ENCODE data around the gene NUP205.

Gene NUP205

DNA sequence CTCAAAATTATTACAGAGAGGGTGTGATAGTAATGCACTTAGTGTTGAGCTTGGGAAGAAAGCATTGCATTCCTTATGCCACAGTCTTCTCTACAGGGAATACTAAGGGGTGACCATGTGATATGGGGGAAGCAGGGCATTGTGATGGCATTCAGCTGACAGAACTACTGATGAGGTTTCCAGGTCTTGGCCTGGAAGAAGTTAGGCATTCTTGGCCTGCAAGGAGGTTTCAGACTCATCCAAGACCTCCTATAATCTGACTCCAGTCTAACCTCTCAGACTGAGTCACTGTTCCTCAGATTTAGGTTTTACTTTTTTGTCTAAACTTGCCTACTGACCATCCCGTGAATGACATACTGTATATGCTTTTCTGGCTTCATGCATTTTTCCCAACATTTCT, 112.5 kb downstream of the NUP205 start:
- Histone ChIP-seq H3K4me1 (ENCODE audit: control extremely low read depth in 1 of 4, control insufficient read depth in 4 of 4, insufficient read depth in 4 of 4, low read length in 3 of 4) (peaks cover under 1 to 10% (median 6%) of the 10 kb centered on the region in 4 experiments), H3K27me3 (replicated peaks in 2 of 5; ENCODE audit: control insufficient read depth in 4 of 5, insufficient read depth in 5 of 5, low read length in 4 of 5) (no peaks in the 10 kb centered on the region), H3K27ac (ENCODE audit: insufficient read depth in 1 of 2, low read depth in 1 of 2, low read length in 2 of 2, poor library complexity in 1 of 2, severe bottlenecking in 2 of 2) (no peak overlapping the region), H3K9me3 (ENCODE audit: control extremely low read depth in 1 of 5, control insufficient read depth in 4 of 5, insufficient read depth in 2 of 5, low read depth in 1 of 5, low read length in 4 of 5) (no peaks in the 10 kb centered on the region), H3K36me3 (ENCODE audit: control insufficient read depth in 4 of 4, insufficient read depth in 4 of 4, low read length in 3 of 4) (peaks cover 5 to 18% (median 7%) of the 10 kb centered on the region in 4 experiments), H3K4me3 (ENCODE audit: control insufficient read depth in 1 of 7, extremely low read depth in 1 of 7, insufficient read depth in 4 of 7, low read depth in 2 of 7, low read length in 6 of 7) (no peak overlapping the region)
- POLR2A ChIA-PET = no interaction called here
- DNase-seq = no peak
- CTCF ChIA-PET = interaction anchor here (6.1 kb wide), 1 partner anchor 9 kb away, joined by 73 read pairs; the partner anchor contains the start of gene STMP1
- no CpG with 5 or more reads among the region's 1 CpG for WGBS (ENCODE audit: insufficient coverage)

DNA sequence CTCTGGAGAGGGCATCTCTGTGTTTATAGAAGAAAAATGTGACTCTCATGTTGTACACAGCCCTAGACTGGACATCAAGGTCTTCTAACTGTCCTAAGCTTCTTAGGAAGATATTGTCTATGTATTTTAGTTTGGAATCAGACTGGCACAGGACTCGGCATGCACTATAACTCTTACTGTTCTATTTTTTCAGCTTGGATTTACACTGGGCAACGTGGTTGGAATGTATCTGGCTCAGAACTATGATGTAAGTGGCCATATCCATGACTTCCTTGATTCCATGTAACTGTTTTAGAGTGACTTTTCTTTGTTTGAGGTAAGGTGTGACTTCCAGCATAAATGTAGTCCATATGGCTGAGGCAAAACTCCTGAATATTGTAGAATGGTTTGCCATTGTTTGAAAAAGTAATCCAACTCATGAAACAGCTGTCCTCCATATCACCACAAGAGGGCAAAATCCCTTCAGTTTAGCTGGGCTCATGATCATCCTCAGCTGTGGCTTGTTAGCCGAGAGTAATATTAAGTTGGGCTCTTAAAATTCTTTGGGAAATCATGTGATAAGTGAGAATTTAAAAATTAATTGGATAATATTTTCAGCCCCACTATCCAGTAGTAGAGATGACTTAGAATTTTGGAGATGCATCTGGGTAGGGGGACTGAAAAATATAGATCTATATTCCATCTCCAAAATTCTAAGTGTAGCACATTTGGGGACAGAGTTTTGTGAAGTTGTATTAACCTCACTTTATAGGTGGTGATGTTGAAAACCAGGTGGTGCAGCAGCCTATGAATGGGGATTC, 115.0 kb downstream of the NUP205 start:
- H3K4me3 ChIP-seq (ENCODE audit: control insufficient read depth in 1 of 7, extremely low read depth in 1 of 7, insufficient read depth in 4 of 7, low read depth in 2 of 7, low read length in 6 of 7) = no peak overlapping the region
- H3K27ac ChIP-seq (ENCODE audit: insufficient read depth in 1 of 2, low read depth in 1 of 2, low read length in 2 of 2, poor library complexity in 1 of 2, severe bottlenecking in 2 of 2) = no peak overlapping the region
- peak; percentile 57 to 79 (median 72) for DNase-seq
- WGBS (ENCODE audit: insufficient coverage) = 90% methylated on average over 2 of the region's 3 CpGs
- POLR2A ChIA-PET = no interaction called here
- peaks cover 8 to 36% (median 20%) of the 10 kb centered on the region in 4 experiments for H3K36me3 ChIP-seq (ENCODE audit: control insufficient read depth in 4 of 4, insufficient read depth in 4 of 4, low read length in 3 of 4)
- peaks cover 0 to 5% (median 0%) of the 10 kb centered on the region in 4 experiments for H3K4me1 ChIP-seq (ENCODE audit: control extremely low read depth in 1 of 4, control insufficient read depth in 4 of 4, insufficient read depth in 4 of 4, low read length in 3 of 4)
- H3K27me3 ChIP-seq (replicated peaks in 2 of 5; ENCODE audit: control insufficient read depth in 4 of 5, insufficient read depth in 5 of 5, low read length in 4 of 5) = no peaks in the 10 kb centered on the region
- CTCF ChIA-PET = interaction anchor here (0.6 to 6.1 kb wide), 11 partner anchors 11 to 336 kb away, joined by 3 to 73 read pairs (median 3); partner anchors contain the start of gene STMP1
- H3K9me3 ChIP-seq (ENCODE audit: control extremely low read depth in 1 of 5, control insufficient read depth in 4 of 5, insufficient read depth in 2 of 5, low read depth in 1 of 5, low read length in 4 of 5) = no peaks in the 10 kb centered on the region

DNA sequence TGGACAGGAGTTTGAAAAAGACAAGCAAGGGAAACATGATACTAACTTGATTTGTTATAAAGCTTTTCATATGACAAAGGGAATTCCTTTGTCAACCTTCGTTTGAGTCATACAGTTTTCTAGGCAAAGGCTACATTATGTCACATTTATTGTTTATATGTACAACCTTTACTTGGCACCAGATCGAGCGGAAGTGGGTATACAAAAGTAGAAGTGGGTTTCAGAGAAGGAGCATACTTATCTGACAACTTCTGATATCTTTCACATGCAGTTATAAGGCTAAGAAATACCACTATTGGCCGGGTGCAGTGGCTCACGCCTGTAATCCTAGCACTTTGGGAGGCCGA, 115.6 kb downstream of the NUP205 start:
- H3K9me3 ChIP-seq (ENCODE audit: control extremely low read depth in 1 of 5, control insufficient read depth in 4 of 5, insufficient read depth in 2 of 5, low read depth in 1 of 5, low read length in 4 of 5) = no peaks in the 10 kb centered on the region
- H3K4me3 ChIP-seq (ENCODE audit: control insufficient read depth in 1 of 7, extremely low read depth in 1 of 7, insufficient read depth in 4 of 7, low read depth in 2 of 7, low read length in 6 of 7) = no peak overlapping the region
- POLR2A ChIA-PET = no interaction called here
- peak; percentile 58 to 85 (median 76) for DNase-seq
- peaks cover 11 to 38% (median 24%) of the 10 kb centered on the region in 4 experiments for H3K36me3 ChIP-seq (ENCODE audit: control insufficient read depth in 4 of 4, insufficient read depth in 4 of 4, low read length in 3 of 4)
- WGBS (ENCODE audit: insufficient coverage) = 83% methylated on average over 2 of the region's 6 CpGs
- H3K27me3 ChIP-seq (replicated peaks in 2 of 5; ENCODE audit: control insufficient read depth in 4 of 5, insufficient read depth in 5 of 5, low read length in 4 of 5) = no peaks in the 10 kb centered on the region
- CTCF ChIA-PET = interaction anchor here (0.6 to 6.1 kb wide), 9 partner anchors 11 to 336 kb away, joined by 3 to 73 read pairs (median 4); partner anchors contain the start of gene STMP1
- H3K4me1 ChIP-seq (ENCODE audit: control extremely low read depth in 1 of 4, control insufficient read depth in 4 of 4, insufficient read depth in 4 of 4, low read length in 3 of 4) = peaks cover 0 to 5% (median 0%) of the 10 kb centered on the region in 4 experiments
- H3K27ac ChIP-seq (ENCODE audit: insufficient read depth in 1 of 2, low read depth in 1 of 2, low read length in 2 of 2, poor library complexity in 1 of 2, severe bottlenecking in 2 of 2) = no peak overlapping the region

DNA sequence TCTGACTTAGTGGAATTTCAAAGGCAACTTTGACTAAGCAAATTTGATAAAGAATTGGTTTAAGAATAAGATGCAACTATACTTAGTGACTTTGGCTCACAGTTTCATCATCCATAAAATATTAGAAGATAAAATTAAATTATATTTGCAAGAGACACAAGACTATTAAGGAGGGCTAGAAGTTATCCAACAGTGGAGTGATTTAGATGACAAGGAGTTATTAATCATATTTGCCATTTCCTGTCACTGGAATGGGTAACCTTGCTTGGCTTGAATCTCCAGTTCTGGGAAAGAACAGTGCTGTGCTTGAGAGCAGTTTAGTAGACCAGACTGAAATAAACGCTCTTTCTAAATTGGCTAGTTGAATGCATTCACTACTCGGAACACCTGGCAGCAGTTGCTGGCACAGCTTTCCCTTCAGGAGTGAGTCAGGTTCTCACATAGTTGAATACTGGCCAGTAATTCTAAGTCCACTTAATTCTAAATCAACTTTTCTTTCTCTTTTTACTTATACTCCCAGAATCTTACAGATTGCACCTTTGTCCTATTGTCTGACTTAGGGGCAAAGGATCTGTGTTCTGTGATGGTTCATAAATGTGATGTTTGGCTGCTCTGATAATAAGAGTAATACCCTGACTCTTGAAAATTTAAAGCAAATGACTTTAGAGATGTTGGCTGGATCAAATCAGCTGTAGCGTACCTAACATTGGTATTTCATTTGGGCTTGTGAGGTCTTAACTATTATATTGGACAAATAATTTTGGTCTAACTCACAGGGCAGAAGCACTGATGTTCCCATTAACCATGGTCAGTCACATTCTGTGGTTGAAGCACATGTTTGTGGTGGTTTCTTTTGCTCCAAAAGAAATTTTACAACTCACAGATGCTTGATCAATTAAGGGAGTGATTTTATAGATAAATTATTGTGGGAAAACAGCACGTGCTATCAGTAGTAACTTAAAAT, 121.2 kb downstream of the NUP205 start:
- no peak for DNase-seq
- CTCF ChIA-PET = interaction anchor here (0.8 kb wide), 1 partner anchor 7 kb away, joined by 3 read pairs; no protein-coding TSS in a partner anchor

DNA sequence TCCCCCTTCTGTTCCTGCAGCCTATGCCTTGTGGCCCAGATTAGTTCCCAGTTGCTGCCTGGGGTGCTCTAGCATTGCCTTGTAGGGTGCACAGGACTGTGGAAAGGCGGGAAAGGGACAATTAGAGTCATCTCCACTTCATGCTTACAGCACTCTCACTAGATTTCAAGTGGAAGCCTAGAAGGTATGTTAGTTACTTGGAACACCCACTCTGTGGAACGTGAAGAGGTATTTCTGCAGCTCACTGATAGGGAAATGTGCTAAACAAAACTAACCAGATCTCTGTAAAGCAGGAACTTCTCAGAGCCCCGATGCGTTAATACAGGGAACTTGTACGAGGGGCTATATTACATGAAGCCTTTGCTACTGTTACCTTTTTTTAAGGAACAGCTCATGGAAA, 124.0 kb downstream of the NUP205 start:
- 69% methylated on average over 5 of the region's 5 CpGs for whole genome bisulfite sequencing (ENCODE audit: insufficient coverage)
- Histone ChIP-seq H3K36me3 (ENCODE audit: control insufficient read depth in 4 of 4, insufficient read depth in 4 of 4, low read length in 3 of 4) (peaks cover 5 to 20% (median 14%) of the 10 kb centered on the region in 4 experiments), H3K4me3 (ENCODE audit: control insufficient read depth in 1 of 7, extremely low read depth in 1 of 7, insufficient read depth in 4 of 7, low read depth in 2 of 7, low read length in 6 of 7) (no peak overlapping the region), H3K9me3 (ENCODE audit: control extremely low read depth in 1 of 5, control insufficient read depth in 4 of 5, insufficient read depth in 2 of 5, low read depth in 1 of 5, low read length in 4 of 5) (no peaks in the 10 kb centered on the region), H3K27me3 (replicated peaks in 2 of 5; ENCODE audit: control insufficient read depth in 4 of 5, insufficient read depth in 5 of 5, low read length in 4 of 5) (no peaks in the 10 kb centered on the region), H3K27ac (ENCODE audit: insufficient read depth in 1 of 2, low read depth in 1 of 2, low read length in 2 of 2, poor library complexity in 1 of 2, severe bottlenecking in 2 of 2) (no peak overlapping the region), H3K4me1 (ENCODE audit: control extremely low read depth in 1 of 4, control insufficient read depth in 4 of 4, insufficient read depth in 4 of 4, low read length in 3 of 4) (no peaks in the 10 kb centered on the region)
- ChIA-PET CTCF (interaction anchor here (0.9 to 1.4 kb wide), 4 partner anchors 21 to 1944 kb away, joined by 3 to 4 read pairs (median 3); no protein-coding TSS in a partner anchor), POLR2A (no interaction called here)
- DNase-seq = peak in 2 of 3 donors; percentile 38 to 57

More for the DNA sequence above, 121.2 kb downstream of the NUP205 start:
- Histone ChIP-seq H3K27me3 (replicated peaks in 2 of 5; ENCODE audit: control insufficient read depth in 4 of 5, insufficient read depth in 5 of 5, low read length in 4 of 5) (no peaks in the 10 kb centered on the region), H3K9me3 (ENCODE audit: control extremely low read depth in 1 of 5, control insufficient read depth in 4 of 5, insufficient read depth in 2 of 5, low read depth in 1 of 5, low read length in 4 of 5) (no peaks in the 10 kb centered on the region), H3K36me3 (ENCODE audit: control insufficient read depth in 4 of 4, insufficient read depth in 4 of 4, low read length in 3 of 4) (peaks cover 8 to 41% (median 25%) of the 10 kb centered on the region in 4 experiments), H3K4me3 (ENCODE audit: control insufficient read depth in 1 of 7, extremely low read depth in 1 of 7, insufficient read depth in 4 of 7, low read depth in 2 of 7, low read length in 6 of 7) (no peak overlapping the region), H3K27ac (ENCODE audit: insufficient read depth in 1 of 2, low read depth in 1 of 2, low read length in 2 of 2, poor library complexity in 1 of 2, severe bottlenecking in 2 of 2) (no peak overlapping the region), H3K4me1 (ENCODE audit: control extremely low read depth in 1 of 4, control insufficient read depth in 4 of 4, insufficient read depth in 4 of 4, low read length in 3 of 4) (no peaks in the 10 kb centered on the region)
- POLR2A ChIA-PET = no interaction called here
- WGBS (ENCODE audit: insufficient coverage) = 95% methylated on average over 2 of the region's 4 CpGs

DNA sequence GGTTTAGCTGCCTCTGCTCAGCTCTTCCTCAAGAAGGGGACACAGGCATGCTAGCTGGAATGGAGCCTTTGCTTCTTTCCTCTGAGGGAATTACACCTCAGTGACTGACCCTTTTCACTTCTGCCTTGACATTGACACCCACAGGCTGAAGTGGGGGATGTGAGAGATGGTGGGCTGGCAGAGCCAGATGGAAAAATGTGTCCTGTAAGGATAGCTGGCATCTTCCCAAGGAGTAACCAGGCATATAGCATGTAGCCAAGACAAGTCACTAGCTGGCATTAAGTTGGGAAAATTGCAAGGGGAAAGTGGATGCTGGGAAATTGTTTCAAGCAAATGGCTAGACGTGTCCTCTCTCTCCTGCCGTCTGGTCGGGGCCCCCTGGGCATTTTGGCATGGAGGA, 124.5 kb downstream of the NUP205 start:
- Histone ChIP-seq H3K4me3 (ENCODE audit: control insufficient read depth in 1 of 7, extremely low read depth in 1 of 7, insufficient read depth in 4 of 7, low read depth in 2 of 7, low read length in 6 of 7) (no peak overlapping the region), H3K4me1 (ENCODE audit: control extremely low read depth in 1 of 4, control insufficient read depth in 4 of 4, insufficient read depth in 4 of 4, low read length in 3 of 4) (no peaks in the 10 kb centered on the region), H3K9me3 (ENCODE audit: control extremely low read depth in 1 of 5, control insufficient read depth in 4 of 5, insufficient read depth in 2 of 5, low read depth in 1 of 5, low read length in 4 of 5) (no peaks in the 10 kb centered on the region), H3K27me3 (replicated peaks in 2 of 5; ENCODE audit: control insufficient read depth in 4 of 5, insufficient read depth in 5 of 5, low read length in 4 of 5) (no peaks in the 10 kb centered on the region), H3K27ac (ENCODE audit: insufficient read depth in 1 of 2, low read depth in 1 of 2, low read length in 2 of 2, poor library complexity in 1 of 2, severe bottlenecking in 2 of 2) (no peak overlapping the region), H3K36me3 (ENCODE audit: control insufficient read depth in 4 of 4, insufficient read depth in 4 of 4, low read length in 3 of 4) (peaks cover 5 to 18% (median 12%) of the 10 kb centered on the region in 4 experiments)
- WGBS (ENCODE audit: insufficient coverage) = 88% methylated on average over 1 of the region's 3 CpGs
- no peak for DNase-seq
- ChIA-PET CTCF (interaction anchor here (1.3 to 1.4 kb wide), 3 partner anchors 21 to 1944 kb away, joined by 3 to 4 read pairs (median 3); no protein-coding TSS in a partner anchor), POLR2A (no interaction called here)
